ENCODE measurements around the gene HSPB7.
A peak's percentile ranks its signal among the peaks of the same experiment; 100 is the strongest.
"Not testable (repeated sequence)": the region's sequence is repeated elsewhere in the genome, so short reads cannot be mapped to it uniquely, and the experiment has no call there.

The HSPB7 gene

DNA sequence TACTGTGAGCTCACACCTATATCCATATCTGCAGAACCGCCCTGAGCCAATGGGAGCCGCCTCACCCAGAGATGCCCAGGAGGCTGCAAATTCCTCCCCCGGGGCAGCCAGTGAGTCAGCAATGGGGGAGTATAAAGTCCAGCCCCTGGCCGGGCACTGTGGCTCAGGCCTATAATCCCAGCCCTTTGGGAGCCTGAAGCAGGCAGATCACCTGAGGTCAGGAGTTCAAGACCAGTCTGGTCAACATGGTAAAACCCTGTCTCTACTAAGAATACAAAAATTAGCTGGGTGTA, 20.7 kb upstream of the HSPB7 start:
- Histone ChIP-seq H3K27ac (ENCODE audit: low read depth, low read length) (no peak overlapping the region), H3K36me3 (ENCODE audit: control insufficient read depth in 5 of 5, insufficient read depth in 5 of 5, low read length in 5 of 5) (no peaks in the 10 kb centered on the region), H3K4me1 (ENCODE audit: control insufficient read depth in 5 of 5, insufficient read depth in 5 of 5, low read length in 5 of 5) (no peaks in the 10 kb centered on the region), H3K9me3 (ENCODE audit: control insufficient read depth in 5 of 5, low read length in 5 of 5) (no peaks in the 10 kb centered on the region), H3K4me3 (ENCODE audit: low read depth in 1 of 5, low read length in 5 of 5) (no peak overlapping the region), H3K9ac (ENCODE audit: low read length in 5 of 5) (no peak overlapping the region), H3K27me3 (ENCODE audit: control insufficient read depth in 5 of 5, insufficient read depth in 4 of 5, low read length in 5 of 5) (peaks cover 0 to 3% (median 0%) of the 10 kb centered on the region in 5 donors)

DNA sequence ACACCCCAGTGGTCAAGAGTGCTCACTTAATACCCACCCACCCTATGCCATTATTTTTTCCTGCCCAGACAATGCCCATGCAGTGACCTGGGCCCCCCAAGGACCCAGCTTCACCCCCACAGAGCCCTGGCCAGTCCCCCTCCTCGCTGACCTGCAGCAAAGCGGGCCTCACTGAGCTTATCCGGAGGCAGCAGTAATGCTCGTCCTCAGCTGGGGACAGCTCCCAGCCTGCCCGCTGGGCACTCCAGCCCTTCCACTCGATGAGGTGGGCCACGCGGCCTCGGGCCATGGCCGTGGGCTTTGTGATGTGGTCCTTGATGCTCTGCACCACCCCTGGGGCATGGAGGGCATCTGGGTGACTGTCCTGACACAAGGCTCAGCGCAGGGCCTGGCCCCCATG, 18.6 kb upstream of the HSPB7 start:
- H3K27me3 ChIP-seq (ENCODE audit: control insufficient read depth in 5 of 5, insufficient read depth in 4 of 5, low read length in 5 of 5); H3K4me3 ChIP-seq (ENCODE audit: low read depth in 1 of 5, low read length in 5 of 5); H3K9ac ChIP-seq (ENCODE audit: low read length in 5 of 5); H3K4me1 ChIP-seq (ENCODE audit: control insufficient read depth in 5 of 5, insufficient read depth in 5 of 5, low read length in 5 of 5); H3K9me3 ChIP-seq (ENCODE audit: control insufficient read depth in 5 of 5, low read length in 5 of 5); H3K27ac ChIP-seq (ENCODE audit: low read depth, low read length); H3K36me3 ChIP-seq (ENCODE audit: control insufficient read depth in 5 of 5, insufficient read depth in 5 of 5, low read length in 5 of 5): not testable (repeated sequence)

DNA sequence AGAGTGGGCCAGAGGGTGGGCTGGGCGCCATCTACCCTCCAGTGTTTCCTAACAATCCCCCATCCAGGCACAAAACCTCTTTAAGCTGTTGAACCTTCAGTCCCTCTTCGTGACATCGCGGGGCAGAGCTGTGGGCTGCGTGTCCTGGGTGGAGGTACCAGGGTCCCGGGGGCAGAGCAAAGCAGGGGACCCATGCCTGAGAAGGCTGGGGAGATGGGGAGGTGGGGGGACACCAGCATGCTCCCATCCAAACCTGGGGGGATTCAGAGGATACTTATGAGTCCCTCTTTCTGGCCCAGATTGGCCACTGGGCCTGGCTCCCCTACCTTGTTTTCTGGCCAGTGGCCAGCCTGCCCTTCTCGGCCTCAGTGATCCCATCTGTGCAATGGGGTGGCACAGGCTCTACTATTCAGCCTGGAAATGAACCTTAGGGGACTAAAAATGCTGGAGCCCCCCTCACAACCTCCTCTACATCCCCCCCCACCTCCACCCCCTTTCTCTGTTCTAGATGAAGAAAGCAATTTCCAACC, 15.3 kb upstream of the HSPB7 start:
- H3K27ac ChIP-seq (ENCODE audit: low read depth, low read length); H3K9ac ChIP-seq (ENCODE audit: low read length in 5 of 5); H3K9me3 ChIP-seq (ENCODE audit: control insufficient read depth in 5 of 5, low read length in 5 of 5); H3K36me3 ChIP-seq (ENCODE audit: control insufficient read depth in 5 of 5, insufficient read depth in 5 of 5, low read length in 5 of 5); H3K4me3 ChIP-seq (ENCODE audit: low read depth in 1 of 5, low read length in 5 of 5): not testable (repeated sequence)
- Histone ChIP-seq H3K27me3 (ENCODE audit: control insufficient read depth in 5 of 5, insufficient read depth in 4 of 5, low read length in 5 of 5) (peaks cover 0 to 10% (median 2%) of the 10 kb centered on the region in 5 donors), H3K4me1 (ENCODE audit: control insufficient read depth in 5 of 5, insufficient read depth in 5 of 5, low read length in 5 of 5) (peaks cover 0 to 12% (median 9%) of the 10 kb centered on the region in 5 donors)

DNA sequence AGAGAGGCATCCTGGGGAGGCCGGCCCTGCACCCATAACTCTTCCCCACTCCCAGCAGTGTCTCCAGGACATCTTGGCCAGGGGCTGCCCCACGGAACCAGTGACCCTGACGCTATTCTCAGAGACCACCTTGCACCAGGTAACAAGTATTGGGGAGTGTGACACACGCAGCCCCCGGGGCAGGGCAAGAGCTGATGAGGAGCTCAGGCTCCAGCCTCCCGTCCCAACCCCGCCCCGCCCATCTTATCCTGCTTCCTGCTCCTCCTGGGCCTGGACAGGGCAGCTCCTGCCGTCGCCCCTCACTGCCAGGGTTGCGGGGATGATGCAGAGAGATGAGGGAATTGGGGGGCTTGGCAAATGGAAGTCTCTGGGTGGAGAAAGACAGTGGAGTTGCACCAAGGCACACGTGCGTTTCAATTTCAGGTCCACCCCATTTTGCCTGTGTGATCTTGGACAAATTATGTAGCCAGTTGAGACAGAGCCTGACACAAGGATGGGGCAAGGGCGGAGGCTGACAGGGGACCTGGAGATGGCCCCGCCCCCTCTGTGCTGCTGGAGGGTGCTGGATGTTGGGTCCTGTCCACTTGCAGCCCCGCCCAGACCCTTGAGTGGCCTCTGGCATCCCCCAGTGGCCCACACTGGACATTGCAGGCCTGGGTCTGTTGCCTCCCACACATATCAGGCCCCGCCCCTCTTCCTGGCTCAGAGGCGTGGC, 14.7 kb upstream of the HSPB7 start:
- peaks cover 0 to 14% (median 10%) of the 10 kb centered on the region in 5 donors for H3K4me1 ChIP-seq (ENCODE audit: control insufficient read depth in 5 of 5, insufficient read depth in 5 of 5, low read length in 5 of 5)
- no peak overlapping the region for H3K9ac ChIP-seq (ENCODE audit: low read length in 5 of 5)
- no peak overlapping the region for H3K27ac ChIP-seq (ENCODE audit: low read depth, low read length)
- peaks cover 0 to 9% (median 3%) of the 10 kb centered on the region in 5 donors for H3K27me3 ChIP-seq (ENCODE audit: control insufficient read depth in 5 of 5, insufficient read depth in 4 of 5, low read length in 5 of 5)
- no peak overlapping the region for H3K4me3 ChIP-seq (ENCODE audit: low read depth in 1 of 5, low read length in 5 of 5)
- H3K9me3 ChIP-seq (ENCODE audit: control insufficient read depth in 5 of 5, low read length in 5 of 5) = no peaks in the 10 kb centered on the region
- no peaks in the 10 kb centered on the region for H3K36me3 ChIP-seq (ENCODE audit: control insufficient read depth in 5 of 5, insufficient read depth in 5 of 5, low read length in 5 of 5)

DNA sequence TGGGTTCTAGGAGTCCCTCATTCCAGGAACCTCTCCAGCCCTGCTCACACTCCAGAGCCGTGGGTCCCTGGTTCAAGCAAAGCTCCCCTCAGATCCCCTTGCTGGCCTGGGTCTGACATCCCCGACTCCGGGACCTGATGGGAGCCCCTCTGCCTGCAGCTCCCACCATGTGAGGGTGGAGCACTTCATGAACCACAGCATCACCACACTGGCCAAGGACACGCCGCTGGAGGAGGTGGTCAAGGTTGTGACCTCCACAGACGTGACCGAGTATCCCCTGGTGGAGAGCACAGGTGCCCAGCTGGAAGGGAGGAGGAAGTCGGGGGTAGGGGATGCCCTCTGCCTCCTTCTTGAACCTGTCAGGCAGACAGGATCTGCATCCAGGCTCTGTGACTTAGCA, 13.7 kb upstream of the HSPB7 start:
- Histone ChIP-seq H3K4me1 (ENCODE audit: control insufficient read depth in 5 of 5, insufficient read depth in 5 of 5, low read length in 5 of 5) (peaks cover 0 to 20% (median 16%) of the 10 kb centered on the region in 5 donors), H3K9me3 (ENCODE audit: control insufficient read depth in 5 of 5, low read length in 5 of 5) (no peaks in the 10 kb centered on the region), H3K9ac (ENCODE audit: low read length in 5 of 5) (no peak overlapping the region), H3K27ac (ENCODE audit: low read depth, low read length) (no peak overlapping the region), H3K27me3 (ENCODE audit: control insufficient read depth in 5 of 5, insufficient read depth in 4 of 5, low read length in 5 of 5) (peaks cover 0 to 8% (median 3%) of the 10 kb centered on the region in 5 donors), H3K4me3 (ENCODE audit: low read depth in 1 of 5, low read length in 5 of 5) (no peak overlapping the region), H3K36me3 (ENCODE audit: control insufficient read depth in 5 of 5, insufficient read depth in 5 of 5, low read length in 5 of 5) (no peaks in the 10 kb centered on the region)

DNA sequence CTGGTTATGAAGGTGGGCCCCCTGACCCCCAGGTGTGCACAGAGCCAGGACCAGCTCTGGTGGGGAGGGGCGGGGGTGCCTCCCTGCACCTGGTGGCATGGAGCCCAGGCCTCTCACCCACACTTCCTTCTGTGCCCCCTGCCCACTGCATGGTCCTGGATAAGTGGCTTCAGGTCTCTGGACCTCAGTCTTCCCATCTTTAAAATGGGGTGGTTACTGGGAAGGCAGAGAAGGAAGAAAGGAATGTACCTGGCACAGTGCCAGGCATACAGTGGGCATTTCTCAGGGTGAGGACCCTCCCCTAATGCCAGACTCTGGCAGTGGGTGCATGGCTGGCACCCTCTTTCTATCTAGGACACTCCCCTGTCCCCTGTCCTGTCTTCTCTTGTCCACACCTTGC, 11.4 kb upstream of the HSPB7 start:
- peaks cover 0 to 24% (median 20%) of the 10 kb centered on the region in 5 donors for H3K4me1 ChIP-seq (ENCODE audit: control insufficient read depth in 5 of 5, insufficient read depth in 5 of 5, low read length in 5 of 5)
- no peaks in the 10 kb centered on the region for H3K9me3 ChIP-seq (ENCODE audit: control insufficient read depth in 5 of 5, low read length in 5 of 5)
- no peak overlapping the region for H3K9ac ChIP-seq (ENCODE audit: low read length in 5 of 5)
- H3K4me3 ChIP-seq (ENCODE audit: low read depth in 1 of 5, low read length in 5 of 5) = no peak overlapping the region
- H3K27me3 ChIP-seq (ENCODE audit: control insufficient read depth in 5 of 5, insufficient read depth in 4 of 5, low read length in 5 of 5) = peaks cover 0 to 8% (median 3%) of the 10 kb centered on the region in 5 donors
- no peak overlapping the region for H3K27ac ChIP-seq (ENCODE audit: low read depth, low read length)
- H3K36me3 ChIP-seq (ENCODE audit: control insufficient read depth in 5 of 5, insufficient read depth in 5 of 5, low read length in 5 of 5) = no peaks in the 10 kb centered on the region

DNA sequence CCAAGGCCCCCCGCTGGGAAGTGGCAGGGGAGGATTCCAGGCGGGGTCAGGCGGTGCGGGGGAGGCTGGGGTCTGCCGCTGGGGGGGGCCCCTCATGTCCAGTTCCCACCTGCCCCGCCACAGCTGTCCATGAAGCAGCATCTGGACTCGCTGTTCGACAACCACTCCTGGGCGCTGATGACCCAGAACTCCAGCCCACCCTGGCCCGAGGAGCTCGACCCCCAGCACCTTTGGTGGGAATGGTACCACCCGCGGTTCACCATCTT, 11.1 kb upstream of the HSPB7 start:
- peaks cover 0 to 24% (median 20%) of the 10 kb centered on the region in 5 donors for H3K4me1 ChIP-seq (ENCODE audit: control insufficient read depth in 5 of 5, insufficient read depth in 5 of 5, low read length in 5 of 5)
- not testable (repeated sequence) for H3K27ac ChIP-seq (ENCODE audit: low read depth, low read length); H3K36me3 ChIP-seq (ENCODE audit: control insufficient read depth in 5 of 5, insufficient read depth in 5 of 5, low read length in 5 of 5); H3K27me3 ChIP-seq (ENCODE audit: control insufficient read depth in 5 of 5, insufficient read depth in 4 of 5, low read length in 5 of 5); H3K4me3 ChIP-seq (ENCODE audit: low read depth in 1 of 5, low read length in 5 of 5); H3K9me3 ChIP-seq (ENCODE audit: control insufficient read depth in 5 of 5, low read length in 5 of 5); H3K9ac ChIP-seq (ENCODE audit: low read length in 5 of 5)

DNA sequence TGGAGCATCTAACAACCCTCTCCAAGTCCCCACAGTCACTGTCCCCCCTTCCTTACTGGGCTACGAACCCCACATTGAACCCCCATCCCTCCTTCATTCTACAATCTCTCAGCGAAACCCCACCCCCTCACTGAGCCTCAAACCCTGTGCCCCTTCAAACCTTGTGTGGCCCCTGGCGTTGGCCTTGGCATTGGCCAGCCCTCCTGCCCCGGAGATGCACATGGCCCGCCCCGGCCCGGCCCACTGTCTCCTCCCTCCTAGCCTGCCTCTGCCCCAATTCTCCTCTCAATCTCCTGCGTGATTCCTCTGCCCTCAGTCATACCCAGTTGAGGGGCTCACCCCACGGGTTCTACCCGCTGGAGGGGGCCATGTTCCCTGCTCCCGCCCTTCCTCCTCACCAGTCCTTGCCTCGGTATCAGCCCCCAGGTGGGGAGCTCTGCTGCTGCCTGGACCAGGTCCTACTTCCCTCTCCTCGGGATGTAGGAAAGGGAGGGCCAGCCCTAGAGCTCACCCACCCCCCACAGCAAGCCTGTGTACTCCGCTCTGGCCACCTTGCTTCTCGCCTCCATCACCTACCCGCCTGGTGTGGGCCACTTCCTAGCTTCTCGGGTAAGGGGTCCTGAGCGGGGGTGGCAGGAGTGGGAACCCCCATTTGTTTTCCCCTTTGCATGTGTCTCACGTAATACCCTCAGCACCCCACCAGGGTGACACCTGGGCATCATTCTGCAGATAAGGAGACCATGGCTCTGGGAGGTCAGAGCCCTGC, 10.6 kb upstream of the HSPB7 start:
- no peaks in the 10 kb centered on the region for H3K36me3 ChIP-seq (ENCODE audit: control insufficient read depth in 5 of 5, insufficient read depth in 5 of 5, low read length in 5 of 5)
- no peak overlapping the region for H3K27ac ChIP-seq (ENCODE audit: low read depth, low read length)
- no peak overlapping the region for H3K4me3 ChIP-seq (ENCODE audit: low read depth in 1 of 5, low read length in 5 of 5)
- no peaks in the 10 kb centered on the region for H3K9me3 ChIP-seq (ENCODE audit: control insufficient read depth in 5 of 5, low read length in 5 of 5)
- peaks cover 0 to 8% (median 3%) of the 10 kb centered on the region in 5 donors for H3K27me3 ChIP-seq (ENCODE audit: control insufficient read depth in 5 of 5, insufficient read depth in 4 of 5, low read length in 5 of 5)
- peaks cover 0 to 24% (median 20%) of the 10 kb centered on the region in 5 donors for H3K4me1 ChIP-seq (ENCODE audit: control insufficient read depth in 5 of 5, insufficient read depth in 5 of 5, low read length in 5 of 5)
- H3K9ac ChIP-seq (ENCODE audit: low read length in 5 of 5) = peak overlapping the region in 1 of 5 donors; percentile 41

DNA sequence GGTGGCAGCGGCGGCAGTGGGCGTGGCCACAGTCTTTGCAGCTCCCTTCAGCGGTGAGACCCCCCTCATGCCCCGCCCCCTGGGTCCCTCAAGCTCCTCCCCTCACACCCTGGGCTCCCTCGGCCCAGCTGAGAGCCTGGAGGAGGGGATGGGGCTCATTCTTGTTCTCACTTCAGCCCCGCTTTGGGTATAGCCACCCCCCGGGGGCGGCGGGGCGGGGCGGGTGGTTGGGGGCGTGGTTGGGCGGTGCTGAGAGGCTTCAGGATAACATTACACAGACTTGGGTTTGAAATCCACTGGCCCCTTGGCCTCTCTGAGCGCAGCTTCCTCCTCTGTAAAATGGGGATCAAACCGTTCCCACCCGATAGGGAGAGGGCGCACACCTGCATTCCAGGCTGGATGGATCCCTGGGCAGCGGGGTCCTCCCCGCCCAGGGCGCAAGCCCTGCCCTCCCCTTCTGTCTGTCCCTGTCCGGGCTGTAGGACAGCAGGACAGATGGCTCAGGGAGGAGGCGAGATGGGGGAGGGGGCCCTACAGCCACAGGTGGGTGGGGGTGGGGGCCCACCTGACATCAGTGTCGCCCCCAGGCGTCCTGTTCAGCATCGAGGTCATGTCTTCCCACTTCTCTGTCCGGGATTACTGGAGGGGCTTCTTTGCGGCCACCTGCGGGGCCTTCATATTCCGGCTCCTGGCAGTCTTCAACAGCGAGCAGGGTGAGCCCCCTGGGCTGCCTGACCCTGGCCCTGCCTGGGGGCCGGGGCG, 9.1 kb upstream of the HSPB7 start:
- peaks cover 0 to 21% (median 15%) of the 10 kb centered on the region in 5 donors for H3K4me1 ChIP-seq (ENCODE audit: control insufficient read depth in 5 of 5, insufficient read depth in 5 of 5, low read length in 5 of 5)
- peak overlapping the region in 2 of 5 donors; percentile 35 to 39 for H3K9ac ChIP-seq (ENCODE audit: low read length in 5 of 5)
- H3K36me3 ChIP-seq (ENCODE audit: control insufficient read depth in 5 of 5, insufficient read depth in 5 of 5, low read length in 5 of 5) = no peaks in the 10 kb centered on the region
- peaks cover 0 to 8% (median 3%) of the 10 kb centered on the region in 5 donors for H3K27me3 ChIP-seq (ENCODE audit: control insufficient read depth in 5 of 5, insufficient read depth in 4 of 5, low read length in 5 of 5)
- H3K9me3 ChIP-seq (ENCODE audit: control insufficient read depth in 5 of 5, low read length in 5 of 5) = no peaks in the 10 kb centered on the region
- H3K4me3 ChIP-seq (ENCODE audit: low read depth in 1 of 5, low read length in 5 of 5) = no peak overlapping the region
- H3K27ac ChIP-seq (ENCODE audit: low read depth, low read length) = no peak overlapping the region

DNA sequence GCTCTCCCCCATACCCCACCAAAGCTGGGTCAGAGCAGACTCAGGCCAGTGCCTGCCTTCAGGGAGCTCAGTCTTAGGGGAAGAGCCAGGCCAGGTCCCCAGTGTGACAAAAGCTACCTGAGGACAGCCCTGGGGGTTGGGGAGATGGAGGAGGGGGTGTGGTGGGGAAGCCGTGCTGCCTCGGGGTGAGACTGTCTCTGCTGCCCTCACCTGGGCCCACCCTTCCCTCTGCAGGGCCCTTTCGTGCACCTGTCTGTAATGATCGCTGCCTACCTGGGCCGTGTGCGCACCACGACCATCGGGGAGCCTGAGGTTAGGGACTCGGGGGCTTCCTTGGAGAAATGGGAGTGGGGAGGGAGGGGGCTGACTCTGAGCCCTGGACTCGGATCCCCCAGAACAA, 8.5 kb upstream of the HSPB7 start:
- not testable (repeated sequence) for H3K36me3 ChIP-seq (ENCODE audit: control insufficient read depth in 5 of 5, insufficient read depth in 5 of 5, low read length in 5 of 5); H3K27me3 ChIP-seq (ENCODE audit: control insufficient read depth in 5 of 5, insufficient read depth in 4 of 5, low read length in 5 of 5); H3K4me3 ChIP-seq (ENCODE audit: low read depth in 1 of 5, low read length in 5 of 5); H3K9ac ChIP-seq (ENCODE audit: low read length in 5 of 5); H3K27ac ChIP-seq (ENCODE audit: low read depth, low read length); H3K9me3 ChIP-seq (ENCODE audit: control insufficient read depth in 5 of 5, low read length in 5 of 5)
- peaks cover 0 to 21% (median 15%) of the 10 kb centered on the region in 5 donors for H3K4me1 ChIP-seq (ENCODE audit: control insufficient read depth in 5 of 5, insufficient read depth in 5 of 5, low read length in 5 of 5)

Measured in subcutaneous abdominal adipose tissue (tissue), 5 donors.